D721Med (cell line): ENCODE results near the gene GCNT4.
A peak's percentile ranks its signal among the peaks of the same experiment; 100 is the strongest.

ENCODE experiments used
- DNase-seq: peaks from one replicate; pipeline ENCODE4 v3.0.0; 2011; ENCODE audit warnings: low spot score; ENCODE audit not compliant: insufficient read length
- FAIRE-seq: peaks from 2 replicates; lab custom pipeline; 2011; peaks lifted over from hg19 to GRCh38; lab: Jason Lieb, UNC
- CTCF ChIP-seq: IDR thresholded peaks from 2 replicates; pipeline ENCODE4 v1.5.1; 2012; ENCODE audit warnings: mild to moderate bottlenecking, control low read depth; ENCODE audit not compliant: insufficient read depth; ENCODE audit errors: missing control alignments

GCNT4 gene

GRCh38 chr5:75044406-75044805, 8.0 kb downstream of the GCNT4 start:
- DNase-seq = no peak

GRCh38 chr5:75043633-75044264, 8.6 kb downstream of the GCNT4 start:
- FAIRE-seq (no peak), DNase-seq (no peak)
- TF ChIP-seq CTCF = no peak

More at GRCh38 chr5:75044406-75044805, 8.0 kb downstream of the GCNT4 start:
- no peak for FAIRE-seq
- no peak for TF ChIP-seq CTCF

GRCh38 chr5:75042522-75042921, 9.8 kb downstream of the GCNT4 start:
- TF ChIP-seq CTCF = no peak
- DNase-seq (no peak), FAIRE-seq (no peak)

- TF ChIP-seq CTCF = no peak
- no peak for FAIRE-seq
- DNase-seq = no peak
These were observed 11.4 kb downstream of the GCNT4 start for GRCh38 chr5:75040973-75041372.

- DNase-seq (no peak), FAIRE-seq (peak; percentile 51)
These were observed 15.3 kb downstream of the GCNT4 start for GRCh38 chr5:75037106-75037505.

GRCh38 chr5:75034137-75034739, 18.1 kb downstream of the GCNT4 start:
- FAIRE-seq = no peak
- TF ChIP-seq CTCF = no peak
- no peak for DNase-seq

More at GRCh38 chr5:75037106-75037505, 15.3 kb downstream of the GCNT4 start:
- TF ChIP-seq CTCF = no peak

- FAIRE-seq (no peak), DNase-seq (no peak)
- TF ChIP-seq CTCF = no peak
These were observed 21.0 kb downstream of the GCNT4 start for GRCh38 chr5:75031366-75031765.
